Spleen (tissue), 7 donors: ENCODE data around the gene TNS1.
A peak's percentile ranks its signal among the peaks of the same experiment; 100 is the strongest.

ENCODE experiments used
- POLR2A ChIP-seq, 3 donors: fragments of 450-650 bp; IDR thresholded peaks; one replicate each; pipeline ENCODE4 v1.5.1; 2017; ENCODE audit warnings: antibody characterized with exemption in 3 of 3, mild to moderate bottlenecking in 1 of 3
- POLR2AphosphoS5 ChIP-seq, 3 donors: sonication (generic); formaldehyde crosslinking; IDR thresholded peaks; one replicate each; pipeline ENCODE4 v1.5.1; 2017; ENCODE audit warnings: antibody characterized with exemption in 3 of 3
- TF ChIP-seq, protein P1 (sequence below), 11 experiments: fragments of 200-600 bp in 7 of 11; fragments of 450-650 bp in 4 of 11; sonication (generic) in 4 of 11; IDR thresholded peaks in 8 of 11; conservative IDR thresholded peaks in 3 of 11; 1 replicate in 7 of 11; 2 replicates in 4 of 11; pipeline versions ENCODE4 v1.4.0 to v1.8.0; 2016 to 2021; ENCODE audit warnings: antibody characterized with exemption in 11 of 11, inconsistent platforms in 4 of 11, mild to moderate bottlenecking in 1 of 11
- donor health status: DM: no; HTN: no; CAD: no; lungs with moderate emphysema.
- donor health status: DM: no; HTN: no; CAD: no.
- donor health status: DM: no; HTN: no; CAD: no.

DNA sequence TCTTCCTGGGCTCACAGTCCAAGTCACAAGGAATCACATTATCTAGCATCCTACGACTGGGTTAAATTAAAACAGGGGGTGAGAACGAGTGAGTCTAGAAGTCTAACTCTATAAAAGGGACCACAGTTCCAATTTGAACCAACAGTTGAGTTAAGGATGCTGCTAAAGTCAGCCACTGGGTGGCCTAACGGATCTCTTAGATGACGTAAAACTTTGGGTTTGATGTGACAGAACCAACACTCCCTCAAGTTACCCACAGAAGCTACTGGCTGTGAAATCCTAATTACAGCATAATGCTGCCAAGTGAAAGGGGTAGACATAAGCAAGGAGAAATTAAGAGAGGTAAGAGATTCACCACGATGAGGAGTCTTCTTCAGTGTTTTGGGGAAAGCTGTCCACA is 33.6 kb upstream of the TNS1 start:
- TF ChIP-seq, protein P1, sequence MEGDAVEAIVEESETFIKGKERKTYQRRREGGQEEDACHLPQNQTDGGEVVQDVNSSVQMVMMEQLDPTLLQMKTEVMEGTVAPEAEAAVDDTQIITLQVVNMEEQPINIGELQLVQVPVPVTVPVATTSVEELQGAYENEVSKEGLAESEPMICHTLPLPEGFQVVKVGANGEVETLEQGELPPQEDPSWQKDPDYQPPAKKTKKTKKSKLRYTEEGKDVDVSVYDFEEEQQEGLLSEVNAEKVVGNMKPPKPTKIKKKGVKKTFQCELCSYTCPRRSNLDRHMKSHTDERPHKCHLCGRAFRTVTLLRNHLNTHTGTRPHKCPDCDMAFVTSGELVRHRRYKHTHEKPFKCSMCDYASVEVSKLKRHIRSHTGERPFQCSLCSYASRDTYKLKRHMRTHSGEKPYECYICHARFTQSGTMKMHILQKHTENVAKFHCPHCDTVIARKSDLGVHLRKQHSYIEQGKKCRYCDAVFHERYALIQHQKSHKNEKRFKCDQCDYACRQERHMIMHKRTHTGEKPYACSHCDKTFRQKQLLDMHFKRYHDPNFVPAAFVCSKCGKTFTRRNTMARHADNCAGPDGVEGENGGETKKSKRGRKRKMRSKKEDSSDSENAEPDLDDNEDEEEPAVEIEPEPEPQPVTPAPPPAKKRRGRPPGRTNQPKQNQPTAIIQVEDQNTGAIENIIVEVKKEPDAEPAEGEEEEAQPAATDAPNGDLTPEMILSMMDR (IDR thresholded peaks at IDR 0.05 in 8 of 11, conservative IDR thresholded peaks at IDR 0.05 in 3 of 11), result peak in 2 of 11 experiments; percentile 8 to 15
- TF ChIP-seq POLR2A (IDR thresholded peaks at IDR 0.05) (no peak), POLR2AphosphoS5 (IDR thresholded peaks at IDR 0.05) (no peak)
